Left ventricle myocardium inferior (tissue), 1 donor: ENCODE results near the gene PTGDS. TPM values are rescaled to one million over a fixed set of nuclear protein-coding genes. Genes with fewer than 3 reads are reported as not detected.

ENCODE experiments used
- DNase-seq: peaks from one replicate; pipeline ENCODE4 v3.0.0-alpha.2; 2020
- H3K27ac ChIP-seq: fragments of 200-600 bp; replicated peaks from 2 replicates; pipeline ENCODE4 v1.8.0; 2021
- H3K27me3 ChIP-seq: fragments of 200-600 bp; 2 replicates; pipeline ENCODE4 v1.8.0; 2021; ENCODE audit warnings: low read depth
- H3K36me3 ChIP-seq: fragments of 200-600 bp; 2 replicates; pipeline ENCODE4 v1.8.0; 2021
- H3K4me1 ChIP-seq: fragments of 200-600 bp; 2 replicates; pipeline ENCODE4 v1.8.0; 2021
- H3K4me3 ChIP-seq: fragments of 200-600 bp; 2 replicates; pipeline ENCODE4 v1.8.0; 2021; ENCODE audit warnings: mild to moderate bottlenecking, moderate library complexity
- H3K9me3 ChIP-seq: fragments of 200-600 bp; replicated peaks from 2 replicates; pipeline ENCODE4 v1.8.0; 2021
- CTCF ChIP-seq: fragments of 200-600 bp; IDR thresholded peaks from 2 replicates; pipeline ENCODE4 v1.8.0; 2021; ENCODE audit warnings: antibody characterized with exemption, mild to moderate bottlenecking, borderline replicate concordance
- intact Hi-C: fragments of 100-400 bp; cut with micrococcal nuclease; formaldehyde crosslinking; loops from one replicate; pipeline ENCODE4 v1.11.0; 2022
- total RNA-seq: library from RNA; stranded (reverse); fragmentation: NEBNext Ultra II Directional; extraction: Animal tissue kit (Norgen Biotek cat#: 25700); gene quantifications from one replicate; pipeline ENCODE4 v1.2.1, GENCODE V29; 2021
- donor health status: DM: no; HTN: yes; CAD: no; lungs with severe emphysema.

The PTGDS gene
- total RNA-seq, 1 donor from 2014 or later: 3,579 TPM

- no peak for DNase-seq
Measured at GRCh38 chr9:137014776-137015539, 37.7 kb downstream of the PTGDS start.

GRCh38 chr9:137015540-137015930, 38.2 kb downstream of the PTGDS start:
- intact Hi-C loops: no loop called here
- no peaks in the 10 kb centered on the region for H3K27me3 ChIP-seq
- H3K9me3 ChIP-seq: no peaks in the 10 kb centered on the region
- H3K4me3 ChIP-seq: no peak overlapping the region
- no peak for DNase-seq
- H3K4me1 ChIP-seq: no peaks in the 10 kb centered on the region
- no peak overlapping the region for H3K27ac ChIP-seq
- H3K36me3 ChIP-seq: peaks cover 80% of the 10 kb centered on the region
- TF ChIP-seq CTCF: no peak

More at GRCh38 chr9:137014776-137015539, 37.7 kb downstream of the PTGDS start:
- Histone ChIP-seq H3K36me3 (peaks cover 78% of the 10 kb centered on the region), H3K27me3 (no peaks in the 10 kb centered on the region), H3K27ac (no peak overlapping the region), H3K9me3 (no peaks in the 10 kb centered on the region), H3K4me1 (no peaks in the 10 kb centered on the region), H3K4me3 (no peak overlapping the region)
- intact Hi-C loops: no loop called here
- TF ChIP-seq CTCF: no peak

GRCh38 chr9:137015976-137016375, 38.7 kb downstream of the PTGDS start:
- DNase-seq: no peak
- TF ChIP-seq CTCF: no peak
- Histone ChIP-seq H3K4me3 (no peak overlapping the region), H3K36me3 (peaks cover 85% of the 10 kb centered on the region), H3K9me3 (no peaks in the 10 kb centered on the region), H3K27me3 (no peaks in the 10 kb centered on the region), H3K27ac (no peak overlapping the region), H3K4me1 (no peaks in the 10 kb centered on the region)
- intact Hi-C loops: no loop called here

GRCh38 chr9:137016436-137016835, 39.1 kb downstream of the PTGDS start:
- H3K4me3 ChIP-seq: no peak overlapping the region
- no peaks in the 10 kb centered on the region for H3K27me3 ChIP-seq
- H3K4me1 ChIP-seq: no peaks in the 10 kb centered on the region
- intact Hi-C loops: no loop called here
- TF ChIP-seq CTCF: no peak
- peaks cover 85% of the 10 kb centered on the region for H3K36me3 ChIP-seq
- no peak for DNase-seq
- no peaks in the 10 kb centered on the region for H3K9me3 ChIP-seq
- H3K27ac ChIP-seq: no peak overlapping the region

- Histone ChIP-seq H3K4me3 (no peak overlapping the region), H3K36me3 (peaks cover 78% of the 10 kb centered on the region), H3K27me3 (no peaks in the 10 kb centered on the region), H3K27ac (no peak overlapping the region), H3K4me1 (no peaks in the 10 kb centered on the region), H3K9me3 (no peaks in the 10 kb centered on the region)
- DNase-seq: no peak
- no peak for TF ChIP-seq CTCF
- intact Hi-C loops: no loop called here
Measured at GRCh38 chr9:137017071-137017470, 39.8 kb downstream of the PTGDS start.
